Stimulated activated CD4-positive, alpha-beta T cell treated with anti-CD3 and anti-CD28 coated beads, Interleukin-4, amount 100 ng/mL, for 1 hour (primary cell): ENCODE measurements around the gene DOCK6.

Experiments
- DNase-seq: peaks from one replicate; pipeline ENCODE4 v3.0.0-alpha.2; 2020

DOCK6 gene

GRCh38 chr19:11210656-11210928, 51.7 kb downstream of the DOCK6 start:
- DNase-seq, result no peak

DNA sequence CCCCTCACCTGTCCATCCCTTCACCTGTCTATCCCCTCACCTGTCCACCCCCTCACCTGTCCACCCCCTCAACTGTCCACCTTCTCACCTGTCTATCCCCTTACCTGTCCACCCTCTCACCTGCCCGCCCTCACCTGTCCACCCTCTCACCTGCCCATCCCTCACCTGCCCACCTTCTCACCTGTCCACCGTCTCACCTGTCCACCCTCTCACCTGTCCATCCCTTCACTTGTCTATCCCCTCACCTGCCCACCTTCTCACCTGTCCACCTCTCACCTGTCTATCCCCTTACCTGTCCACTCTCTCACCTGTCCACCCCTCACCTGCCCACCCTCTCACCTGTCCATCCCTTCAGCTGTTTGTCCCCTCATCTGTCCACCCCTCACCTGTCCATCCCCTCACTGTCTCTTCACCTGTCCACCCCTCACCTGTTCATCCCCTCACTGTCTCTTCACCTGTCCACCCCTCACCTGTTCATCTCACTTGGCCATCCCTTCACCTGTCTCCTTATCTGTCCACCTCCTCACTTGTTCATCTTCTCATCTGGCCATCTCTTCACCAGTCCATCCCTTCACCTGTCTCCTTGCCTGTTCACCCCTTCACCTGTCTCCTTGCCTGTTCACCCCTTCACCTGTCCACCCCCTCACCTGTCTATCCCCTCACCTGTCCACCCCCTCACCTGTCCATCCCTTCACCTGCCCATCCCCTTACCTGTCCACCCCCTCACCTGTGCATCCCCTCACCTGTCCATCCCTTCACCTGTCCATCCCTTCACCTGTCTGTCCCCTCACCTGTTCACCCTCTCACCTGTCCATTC, 52.3 kb downstream of the DOCK6 start:
- no peak for DNase-seq

DNA sequence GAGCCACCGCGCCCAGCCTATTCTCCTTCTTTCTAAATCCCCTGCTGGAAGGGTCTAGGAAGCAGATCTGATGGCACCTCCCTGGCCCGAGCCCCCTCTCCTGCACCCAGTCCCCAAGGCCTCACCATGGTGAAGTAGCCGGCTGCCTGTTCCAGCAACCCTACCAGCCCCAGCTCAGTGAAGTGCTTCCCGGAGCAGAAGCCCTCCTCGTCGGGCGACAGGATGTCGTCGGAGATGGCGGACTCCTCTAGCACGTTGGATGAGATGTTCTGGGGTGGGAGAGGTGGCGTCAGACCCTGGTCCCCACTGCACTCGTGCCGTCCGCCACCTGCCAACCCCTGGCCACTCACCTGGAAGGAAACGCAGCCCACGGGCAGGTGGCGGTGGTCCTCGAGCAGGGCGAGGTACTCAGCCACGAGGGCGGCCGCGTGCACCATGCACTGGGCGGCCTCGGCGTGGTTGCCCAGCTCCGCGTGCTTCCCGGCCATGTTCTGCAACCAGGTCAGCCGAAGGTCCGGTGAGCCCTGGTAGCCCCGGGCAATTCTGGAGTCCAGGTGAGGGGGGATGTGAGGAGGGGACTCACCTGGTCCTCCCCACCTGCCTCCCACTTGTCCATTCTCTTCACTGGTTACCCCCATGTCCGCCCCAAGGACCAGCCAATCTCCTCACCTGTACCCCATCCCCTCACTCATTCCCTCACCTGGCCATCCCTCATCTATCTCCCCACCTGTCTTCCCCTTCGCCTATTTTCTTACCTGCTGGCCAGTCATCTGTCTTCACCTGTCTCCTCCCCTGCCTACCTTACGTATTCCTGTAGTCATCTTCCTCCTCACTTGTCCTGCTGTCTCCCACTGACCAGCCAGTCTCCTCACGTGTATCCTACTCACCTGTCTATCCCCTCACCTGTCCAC, 53.5 kb downstream of the DOCK6 start:
- no peak for DNase-seq

GRCh38 chr19:11205939-11206570, 56.3 kb downstream of the DOCK6 start:
- DNase-seq, result no peak

DNA sequence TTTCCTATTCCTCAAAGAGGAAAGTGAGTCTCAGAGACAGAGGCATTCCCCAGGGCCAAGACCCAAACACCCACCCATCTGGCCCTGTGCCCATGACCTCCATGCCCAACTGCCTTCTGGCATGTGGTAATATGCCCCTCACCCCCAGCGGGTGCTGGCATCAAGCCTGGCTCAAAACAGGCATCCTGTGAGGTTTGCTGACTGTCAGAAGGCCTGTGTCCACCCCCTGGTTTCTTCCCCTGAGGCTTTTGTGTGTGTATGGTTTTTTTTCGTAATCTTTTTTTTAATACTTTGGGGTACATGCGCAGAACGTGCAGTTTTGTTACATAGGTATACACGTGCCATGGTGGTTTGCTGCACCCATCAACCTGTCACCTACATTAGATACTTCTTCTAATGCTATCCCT, 57.4 kb downstream of the DOCK6 start:
- DNase-seq, result no peak

DNA sequence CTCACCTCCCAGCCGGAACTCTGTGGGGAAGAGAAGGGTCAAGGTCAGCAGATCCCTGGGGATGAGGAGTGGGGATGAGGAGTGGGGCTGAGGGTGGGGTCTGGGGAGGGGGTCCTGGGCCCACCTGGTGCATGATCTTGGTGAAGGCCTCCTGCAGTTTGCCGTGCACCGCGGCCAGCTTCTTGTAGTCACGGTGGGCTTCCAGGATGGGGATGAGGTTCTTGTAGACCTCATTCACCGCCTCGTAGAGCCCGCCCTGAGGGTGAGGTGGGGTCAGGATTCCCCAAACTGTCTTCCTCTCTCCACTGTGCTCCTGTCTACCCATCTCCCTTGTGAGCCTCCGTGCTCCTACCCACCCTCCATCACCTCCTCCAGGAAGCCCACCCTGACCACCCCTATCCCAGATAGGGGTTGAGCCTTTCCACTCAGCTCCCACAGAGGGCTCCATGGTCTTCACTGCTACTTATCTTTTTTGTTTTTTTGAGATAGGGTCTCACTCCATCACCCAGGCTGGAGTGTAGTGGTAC, 58.2 kb downstream of the DOCK6 start:
- DNase-seq, result no peak

DNA sequence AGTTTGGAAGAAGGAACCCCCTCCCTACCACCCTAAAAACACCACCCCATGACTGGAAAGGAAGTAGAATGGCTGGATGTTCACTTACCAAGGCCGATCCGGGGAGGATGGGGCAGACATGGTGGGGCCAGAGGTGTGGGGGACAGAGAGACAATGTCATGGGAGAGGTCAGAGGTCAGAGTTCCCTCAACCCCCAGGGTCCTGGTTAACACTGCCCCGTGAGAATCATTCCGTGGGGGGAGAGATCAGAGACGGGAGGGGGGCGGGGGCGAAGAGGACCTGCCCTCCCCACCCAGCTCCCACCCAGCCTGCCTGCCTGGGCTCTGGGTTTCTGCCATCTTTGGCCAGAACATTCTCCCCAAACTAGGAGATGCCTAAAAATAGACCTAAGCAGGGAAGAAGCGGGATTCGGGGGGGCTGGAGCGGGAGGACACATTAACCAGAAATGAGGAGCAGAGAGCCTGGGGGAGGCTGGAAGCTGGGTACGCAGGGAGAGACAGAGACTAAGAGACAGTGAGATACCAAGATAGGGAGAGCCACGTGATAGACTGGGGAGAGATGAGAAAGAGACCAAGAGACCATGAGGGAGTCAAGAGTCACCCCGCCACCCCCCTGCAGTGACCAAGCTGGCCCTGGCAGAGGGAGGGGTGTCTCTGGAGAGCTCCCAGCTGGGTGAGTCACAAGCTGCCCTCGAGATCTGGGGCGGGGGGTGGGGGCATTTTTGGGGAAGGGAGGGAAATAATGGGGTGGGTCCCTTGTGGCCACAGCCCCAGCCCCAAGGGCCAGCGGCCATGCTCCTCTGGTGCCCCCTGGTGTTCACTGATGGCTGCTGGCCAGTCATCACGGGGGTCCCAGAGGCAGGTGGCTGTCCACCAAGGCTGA, 58.9 kb downstream of the DOCK6 start:
- peak; percentile 46 for DNase-seq

- no peak for DNase-seq
Measured at GRCh38 chr19:11202488-11203193, 59.7 kb downstream of the DOCK6 start.

DNA sequence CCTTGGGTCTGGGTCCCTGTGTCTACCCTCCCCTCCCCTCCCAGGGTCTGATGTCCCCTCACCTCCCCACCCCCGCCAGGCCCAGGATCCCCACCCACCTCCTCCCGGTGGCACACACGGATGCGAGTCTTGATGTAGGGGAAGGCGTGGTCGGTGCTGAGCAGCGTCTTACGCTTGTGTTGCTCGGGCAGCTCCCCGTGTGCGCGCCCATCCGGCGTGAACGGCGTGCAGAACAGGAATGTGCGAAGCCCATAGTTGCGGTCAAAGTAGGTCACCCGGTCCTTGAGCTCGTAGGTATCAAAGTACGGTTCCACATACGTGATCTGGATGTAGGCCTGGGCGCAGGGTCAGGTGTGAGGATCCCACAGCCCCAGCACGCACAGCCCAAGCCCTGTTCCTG, 60.5 kb downstream of the DOCK6 start:
- no peak for DNase-seq

DNA sequence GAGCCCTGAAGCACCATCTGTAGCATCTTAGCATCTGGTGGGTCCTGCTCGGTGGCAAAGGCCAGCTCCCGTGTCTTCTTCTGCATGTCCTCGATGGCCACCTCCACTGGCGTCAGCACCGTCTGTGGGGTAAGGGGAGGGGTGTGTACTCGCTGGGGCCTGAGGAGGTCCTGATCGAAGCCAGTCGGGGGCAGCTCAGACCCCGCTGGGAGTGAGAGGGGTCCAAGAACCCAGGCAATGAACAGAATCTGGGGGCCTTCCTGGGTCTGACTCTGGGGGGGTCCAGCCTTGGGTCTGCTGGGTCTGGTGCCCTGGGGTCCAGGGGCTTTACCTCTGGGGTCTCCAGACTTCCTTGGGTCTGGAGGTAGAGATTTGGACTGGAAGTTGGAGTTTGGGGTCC, 61.4 kb downstream of the DOCK6 start:
- DNase-seq, result no peak

- no peak for DNase-seq
Measured at GRCh38 chr19:11200015-11200574, 62.2 kb downstream of the DOCK6 start.

GRCh38 chr19:11199517-11199916, 62.8 kb downstream of the DOCK6 start:
- no peak for DNase-seq

GRCh38 chr19:11198769-11199424, 63.4 kb downstream of the DOCK6 start:
- no peak for DNase-seq

GRCh38 chr19:11198175-11198534, 64.2 kb downstream of the DOCK6 start:
- no peak for DNase-seq

DNA sequence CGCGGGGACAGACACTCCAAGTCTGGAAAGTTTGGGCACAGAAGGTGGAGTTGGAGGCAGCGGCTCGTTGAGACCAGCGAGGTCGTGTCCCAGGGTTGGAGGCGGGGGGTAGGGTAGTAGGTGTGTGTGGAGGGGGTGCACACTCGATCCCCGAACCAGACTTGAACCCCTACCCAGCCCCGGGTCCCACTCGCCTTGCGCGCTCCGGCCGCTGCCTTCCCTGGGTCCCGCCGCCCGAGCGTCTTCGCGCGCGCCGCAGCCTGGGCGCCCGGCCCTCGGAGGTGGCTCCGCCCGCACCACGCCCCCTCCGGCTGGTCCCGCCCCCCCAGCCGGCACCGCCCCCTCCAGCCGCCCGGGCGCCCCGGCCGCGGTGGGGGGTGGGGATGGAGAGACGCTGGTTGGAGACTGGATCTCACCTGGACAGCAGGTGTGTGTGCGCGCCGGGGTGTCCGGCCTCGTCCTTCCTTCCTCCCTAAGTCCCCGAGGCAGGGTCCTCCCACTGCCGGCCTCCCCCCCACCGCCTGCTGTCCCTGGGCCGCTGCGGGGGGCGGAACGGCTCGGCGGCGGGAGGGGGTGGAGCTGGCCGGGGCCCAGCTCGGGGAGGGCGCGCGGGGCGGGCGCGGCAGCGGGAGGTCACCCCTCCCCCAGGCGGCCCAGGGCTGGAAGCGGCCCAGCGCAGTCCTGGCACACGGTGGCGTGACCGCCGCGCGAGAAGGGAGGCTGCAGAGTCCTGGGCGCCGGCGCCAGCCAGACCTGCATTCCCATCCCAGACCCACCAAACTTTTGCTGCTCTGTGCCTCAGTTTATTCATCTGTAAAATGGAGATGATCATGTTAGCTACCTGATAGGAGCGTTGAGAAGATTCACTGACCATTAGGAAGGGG, 64.8 kb downstream of the DOCK6 start, which contains the start of gene KANK2:
Gene KANK2, minus strand, starts transcription at position 255 of the 884 bp plus-strand sequence. CDS start 3,034 bp downstream, outside the sequence.
- peak; percentile 71 for DNase-seq

DNA sequence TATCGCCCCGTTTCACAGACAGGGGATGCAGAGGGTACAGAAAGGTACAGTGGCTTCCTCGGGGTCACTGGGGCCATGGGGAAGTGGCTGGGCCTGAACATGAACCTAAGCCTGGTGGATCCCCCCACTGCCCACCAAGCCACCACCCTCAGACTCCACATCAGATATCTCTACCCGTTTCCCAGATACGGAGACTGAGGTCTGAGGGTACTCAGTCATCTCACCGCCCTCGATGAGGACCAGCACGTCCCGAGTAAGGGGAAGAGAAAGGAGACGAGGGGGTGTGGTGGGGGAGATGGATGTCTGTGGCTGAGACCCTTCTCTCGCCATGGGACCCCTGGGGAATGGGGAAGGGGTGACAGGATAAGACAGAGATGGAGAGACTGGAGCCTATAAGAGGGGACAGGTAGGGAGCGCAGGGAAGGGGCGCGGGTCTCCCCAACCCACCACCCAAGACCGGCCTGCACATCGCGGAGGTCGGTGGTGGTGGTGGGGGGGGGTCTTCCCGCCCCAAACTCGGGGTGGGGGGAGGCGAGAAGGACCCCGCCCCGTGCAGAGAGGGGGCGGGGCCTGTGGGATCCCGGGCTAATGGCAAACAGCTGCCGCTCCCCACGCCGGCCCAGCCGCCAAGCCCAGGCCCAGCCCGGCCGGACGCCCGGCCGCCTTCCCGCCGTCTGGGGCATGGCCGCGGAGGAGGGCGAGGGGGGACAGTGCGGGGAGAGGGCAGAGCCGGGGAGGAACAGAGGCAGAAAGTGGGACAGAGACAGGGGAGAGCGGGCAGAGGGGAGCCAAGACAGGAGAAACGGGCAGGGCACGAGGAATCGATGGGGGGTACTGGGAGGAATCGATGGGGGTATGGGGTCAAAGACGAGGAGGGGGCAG, 65.7 kb downstream of the DOCK6 start:
- no peak for DNase-seq

GRCh38 chr19:11195681-11196080, 66.6 kb downstream of the DOCK6 start:
- DNase-seq, result no peak

- DNase-seq, result no peak
Measured at GRCh38 chr19:11194656-11195558, 67.4 kb downstream of the DOCK6 start.
